RWPE2 (cell line): ENCODE results near the gene LYPD6.

Source experiments
- ATAC-seq: fragments of 200-7000 bp; cut with Tn5 transposase; 3 replicates; pipeline ENCODE4 v1.9.1; 2021; ENCODE audit warnings: low read depth
- DNase-seq: peaks from one replicate; pipeline ENCODE4 v3.0.0-alpha.2; 2020; ENCODE audit warnings: low spot score
- H3K27ac ChIP-seq: fragments of 450-650 bp; 2 replicates; pipeline ENCODE4 v1.5.1; 2017; ENCODE audit warnings: mild to moderate bottlenecking; ENCODE audit not compliant: poor library complexity, severe bottlenecking
- H3K27me3 ChIP-seq: fragments of 250-450 bp; sonication (Bioruptor Pico); 2 replicates; pipeline ENCODE4 v1.5.1; 2021; ENCODE audit warnings: mild to moderate bottlenecking, moderate library complexity; ENCODE audit not compliant: insufficient read depth, poor library complexity, severe bottlenecking
- H3K36me3 ChIP-seq: fragments of 250-450 bp; sonication (Bioruptor Pico); 2 replicates; pipeline ENCODE4 v1.5.1; 2020; ENCODE audit warnings: low read depth, mild to moderate bottlenecking, moderate library complexity
- H3K4me1 ChIP-seq: fragments of 250-450 bp; sonication (Bioruptor Pico); 2 replicates; pipeline ENCODE4 v1.5.1; 2021; ENCODE audit warnings: mild to moderate bottlenecking, moderate library complexity; ENCODE audit not compliant: insufficient read depth, poor library complexity, severe bottlenecking
- H3K4me3 ChIP-seq: fragments of 250-450 bp; sonication (Bioruptor Pico); 2 replicates; pipeline ENCODE4 v1.5.1; 2021; ENCODE audit warnings: mild to moderate bottlenecking, moderate library complexity; ENCODE audit not compliant: severe bottlenecking
- H3K9me3 ChIP-seq: fragments of 250-450 bp; sonication (Bioruptor Pico); 2 replicates; pipeline ENCODE4 v1.5.1; 2021; ENCODE audit warnings: mild to moderate bottlenecking, moderate library complexity; ENCODE audit not compliant: severe bottlenecking
- CTCF ChIP-seq: fragments of 450-650 bp; IDR thresholded peaks from one replicate; pipeline ENCODE4 v1.5.1; 2017; ENCODE audit warnings: mild to moderate bottlenecking, moderate library complexity; ENCODE audit not compliant: poor library complexity, severe bottlenecking

LYPD6 gene

GRCh38 chr2:149441255-149441654 is 110.9 kb downstream of the LYPD6 start:
- Histone ChIP-seq H3K9me3 (no peaks in the 10 kb centered on the region), H3K4me3 (no peak overlapping the region), H3K4me1 (no peaks in the 10 kb centered on the region), H3K27me3 (no peaks in the 10 kb centered on the region), H3K27ac (no peak overlapping the region), H3K36me3 (no peaks in the 10 kb centered on the region)
- no peak for ATAC-seq
- DNase-seq: no peak
- TF ChIP-seq CTCF: no peak

- H3K27ac ChIP-seq: no peak overlapping the region
- no peak overlapping the region for H3K4me3 ChIP-seq
- no peaks in the 10 kb centered on the region for H3K4me1 ChIP-seq
- H3K27me3 ChIP-seq: no peaks in the 10 kb centered on the region
- no peak for TF ChIP-seq CTCF
- no peaks in the 10 kb centered on the region for H3K36me3 ChIP-seq
- no peak for DNase-seq
- no peak for ATAC-seq
- no peaks in the 10 kb centered on the region for H3K9me3 ChIP-seq
Measured at GRCh38 chr2:149442346-149442745, 112.0 kb downstream of the LYPD6 start.

- no peak for DNase-seq
- ATAC-seq: no peak
- H3K9me3 ChIP-seq: no peaks in the 10 kb centered on the region
Measured at GRCh38 chr2:149443150-149443549, 112.8 kb downstream of the LYPD6 start.

GRCh38 chr2:149446748-149447147 is 116.4 kb downstream of the LYPD6 start:
- Histone ChIP-seq H3K36me3 (no peaks in the 10 kb centered on the region), H3K27ac (no peak overlapping the region), H3K4me3 (no peak overlapping the region), H3K4me1 (no peaks in the 10 kb centered on the region), H3K27me3 (no peaks in the 10 kb centered on the region), H3K9me3 (no peaks in the 10 kb centered on the region)
- ATAC-seq (no peak), DNase-seq (no peak)
- TF ChIP-seq CTCF: no peak

More at GRCh38 chr2:149443150-149443549, 112.8 kb downstream of the LYPD6 start:
- no peaks in the 10 kb centered on the region for H3K36me3 ChIP-seq
- no peak for TF ChIP-seq CTCF
- H3K4me1 ChIP-seq: no peaks in the 10 kb centered on the region
- no peaks in the 10 kb centered on the region for H3K27me3 ChIP-seq
- no peak overlapping the region for H3K27ac ChIP-seq
- no peak overlapping the region for H3K4me3 ChIP-seq

GRCh38 chr2:149448315-149448714 is 117.9 kb downstream of the LYPD6 start:
- H3K4me3 ChIP-seq: no peak overlapping the region
- no peak overlapping the region for H3K27ac ChIP-seq
- ATAC-seq: no peak
- no peak for DNase-seq
- no peaks in the 10 kb centered on the region for H3K36me3 ChIP-seq
- H3K9me3 ChIP-seq: no peaks in the 10 kb centered on the region
- no peaks in the 10 kb centered on the region for H3K4me1 ChIP-seq
- H3K27me3 ChIP-seq: no peaks in the 10 kb centered on the region
- TF ChIP-seq CTCF: no peak
